ENCODE data around the gene KCMF1. TPM values are rescaled to one million over a fixed set of nuclear protein-coding genes. Genes with fewer than 3 reads are reported as not detected.

KCMF1 gene
- total RNA-seq, 1 donor: 80.3 TPM

DNA sequence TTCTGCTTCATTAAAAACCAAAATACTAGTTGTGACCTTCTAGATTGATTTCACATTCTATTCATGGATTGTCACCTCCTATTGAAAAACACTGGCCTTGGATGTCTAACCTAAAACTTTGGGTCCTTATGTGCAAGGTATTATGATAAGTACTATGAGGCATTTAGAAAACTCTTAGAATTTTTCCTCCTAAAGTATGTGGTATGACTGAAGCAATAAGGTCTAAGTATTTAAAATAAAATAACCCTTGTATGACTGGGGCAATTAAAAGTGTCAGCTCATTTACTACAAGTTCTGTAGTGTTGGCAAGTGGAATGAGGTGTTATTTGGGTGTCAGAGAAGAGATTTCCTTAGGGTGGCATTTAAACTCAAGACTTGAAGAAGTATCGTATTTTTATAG is 15.1 kb downstream of the KCMF1 start:
- DNase-seq (ENCODE audit: low read depth): no peak
- no peak overlapping the region for H3K4me3 ChIP-seq (ENCODE audit: low read depth, low read length)
- TF ChIP-seq, protein P1, sequence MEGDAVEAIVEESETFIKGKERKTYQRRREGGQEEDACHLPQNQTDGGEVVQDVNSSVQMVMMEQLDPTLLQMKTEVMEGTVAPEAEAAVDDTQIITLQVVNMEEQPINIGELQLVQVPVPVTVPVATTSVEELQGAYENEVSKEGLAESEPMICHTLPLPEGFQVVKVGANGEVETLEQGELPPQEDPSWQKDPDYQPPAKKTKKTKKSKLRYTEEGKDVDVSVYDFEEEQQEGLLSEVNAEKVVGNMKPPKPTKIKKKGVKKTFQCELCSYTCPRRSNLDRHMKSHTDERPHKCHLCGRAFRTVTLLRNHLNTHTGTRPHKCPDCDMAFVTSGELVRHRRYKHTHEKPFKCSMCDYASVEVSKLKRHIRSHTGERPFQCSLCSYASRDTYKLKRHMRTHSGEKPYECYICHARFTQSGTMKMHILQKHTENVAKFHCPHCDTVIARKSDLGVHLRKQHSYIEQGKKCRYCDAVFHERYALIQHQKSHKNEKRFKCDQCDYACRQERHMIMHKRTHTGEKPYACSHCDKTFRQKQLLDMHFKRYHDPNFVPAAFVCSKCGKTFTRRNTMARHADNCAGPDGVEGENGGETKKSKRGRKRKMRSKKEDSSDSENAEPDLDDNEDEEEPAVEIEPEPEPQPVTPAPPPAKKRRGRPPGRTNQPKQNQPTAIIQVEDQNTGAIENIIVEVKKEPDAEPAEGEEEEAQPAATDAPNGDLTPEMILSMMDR (IDR thresholded peaks at IDR 0.05; ENCODE audit: insufficient read depth, low read depth, low read length): no peak

DNA sequence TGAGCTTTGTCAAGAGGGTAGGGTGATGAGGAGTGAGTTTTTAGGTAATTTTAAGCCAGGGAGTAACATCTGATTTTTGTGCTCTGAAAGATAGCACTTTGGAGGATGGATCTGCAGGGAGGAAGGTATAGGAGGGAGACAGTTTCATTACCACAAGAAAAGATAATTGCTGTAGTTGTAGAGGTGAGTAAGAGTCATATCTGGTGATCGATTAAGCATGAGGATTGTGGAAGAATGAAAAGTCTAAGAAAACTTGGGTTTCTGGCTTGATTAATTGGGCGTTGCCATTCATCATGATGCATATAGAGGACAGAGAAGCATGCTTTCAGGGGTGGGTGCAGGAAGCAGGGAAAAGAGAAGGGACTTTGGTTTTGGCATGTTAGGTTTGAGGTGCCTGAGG is 18.5 kb downstream of the KCMF1 start:
- TF ChIP-seq, protein P1 (IDR thresholded peaks at IDR 0.05; ENCODE audit: insufficient read depth, low read depth, low read length): no peak
- DNase-seq (ENCODE audit: low read depth): no peak
- H3K4me3 ChIP-seq (ENCODE audit: low read depth, low read length): no peak overlapping the region

DNA sequence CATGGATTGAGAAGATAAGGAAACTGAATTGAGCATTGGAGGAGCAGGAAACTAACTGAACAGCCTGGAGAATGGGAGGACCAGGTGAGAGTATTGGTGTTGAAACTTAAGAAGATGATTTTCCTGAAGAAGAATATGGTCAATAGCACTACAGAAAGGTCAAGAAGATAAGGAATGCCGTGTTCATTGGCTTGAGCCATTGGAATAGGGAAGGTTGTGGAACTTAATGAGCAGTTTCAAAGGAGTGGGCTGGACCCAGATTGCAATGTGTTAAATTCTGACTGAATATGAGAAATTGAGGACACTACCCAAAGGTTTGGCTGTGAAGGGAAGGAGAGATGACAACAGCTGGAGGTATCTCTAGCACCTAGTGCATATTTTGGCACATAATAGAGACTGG is 19.0 kb downstream of the KCMF1 start:
- TF ChIP-seq, protein P1 (IDR thresholded peaks at IDR 0.05; ENCODE audit: insufficient read depth, low read depth, low read length): no peak
- H3K4me3 ChIP-seq (ENCODE audit: low read depth, low read length): no peak overlapping the region
- DNase-seq (ENCODE audit: low read depth): no peak

DNA sequence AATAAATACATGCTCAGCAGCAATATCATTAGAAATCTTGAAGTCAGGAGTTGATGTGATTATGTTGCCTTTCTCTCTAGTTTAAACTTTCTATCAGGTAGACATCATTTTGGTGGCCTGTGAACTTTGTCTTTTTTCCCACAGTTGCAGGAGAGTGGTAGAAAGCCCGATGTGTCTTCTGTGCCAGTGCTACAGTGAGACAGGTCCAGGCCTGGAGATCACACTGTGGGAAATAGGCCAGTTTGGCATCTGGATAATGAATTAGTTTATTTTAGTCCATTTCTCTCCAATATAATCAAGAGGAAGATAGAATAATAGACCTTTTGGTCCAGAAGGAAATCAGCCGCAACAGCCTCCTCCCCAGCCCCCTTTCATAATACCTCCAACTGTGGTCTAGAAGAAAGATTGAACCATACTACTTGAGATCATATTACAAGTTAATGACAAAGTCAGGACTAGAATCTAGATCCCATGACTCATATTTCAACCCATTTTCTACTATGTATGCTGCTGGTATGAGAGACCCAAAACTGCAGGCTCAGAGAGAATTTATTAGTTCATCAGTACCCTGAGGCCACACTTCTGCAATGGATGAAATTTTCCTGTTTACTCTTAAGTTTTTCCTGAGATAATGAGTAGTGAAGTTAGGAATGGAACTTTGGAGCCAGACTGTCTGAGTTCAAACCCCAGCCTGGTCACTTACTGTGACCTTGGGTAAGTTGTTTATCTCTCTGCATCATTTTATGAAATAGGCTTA is 20.6 kb downstream of the KCMF1 start:
- H3K4me3 ChIP-seq (ENCODE audit: low read depth, low read length): no peak overlapping the region
- TF ChIP-seq, protein P1 (IDR thresholded peaks at IDR 0.05; ENCODE audit: insufficient read depth, low read depth, low read length): no peak
- DNase-seq (ENCODE audit: low read depth): peak; percentile 95

DNA sequence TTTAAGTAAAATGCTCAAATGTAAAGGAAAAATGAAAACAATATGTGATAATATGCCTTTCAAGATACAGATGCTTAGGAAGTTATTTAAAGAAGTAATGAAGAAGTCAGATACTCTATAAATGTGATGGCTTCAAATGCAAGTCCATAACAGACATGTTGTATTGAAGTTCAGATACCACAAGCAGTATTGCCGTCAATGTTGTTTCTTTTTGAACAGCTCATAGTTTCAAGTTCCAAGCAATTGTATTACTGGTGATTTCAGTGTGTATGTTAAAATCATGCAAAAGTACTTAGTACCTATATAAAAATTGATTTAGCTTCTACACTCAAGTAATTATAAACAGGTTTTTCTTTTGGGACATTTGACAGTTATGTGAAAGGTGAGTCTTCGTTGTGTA is 24.9 kb downstream of the KCMF1 start:
- H3K4me3 ChIP-seq (ENCODE audit: low read depth, low read length): no peak overlapping the region
- TF ChIP-seq, protein P1 (IDR thresholded peaks at IDR 0.05; ENCODE audit: insufficient read depth, low read depth, low read length): no peak
- no peak for DNase-seq (ENCODE audit: low read depth)

DNA sequence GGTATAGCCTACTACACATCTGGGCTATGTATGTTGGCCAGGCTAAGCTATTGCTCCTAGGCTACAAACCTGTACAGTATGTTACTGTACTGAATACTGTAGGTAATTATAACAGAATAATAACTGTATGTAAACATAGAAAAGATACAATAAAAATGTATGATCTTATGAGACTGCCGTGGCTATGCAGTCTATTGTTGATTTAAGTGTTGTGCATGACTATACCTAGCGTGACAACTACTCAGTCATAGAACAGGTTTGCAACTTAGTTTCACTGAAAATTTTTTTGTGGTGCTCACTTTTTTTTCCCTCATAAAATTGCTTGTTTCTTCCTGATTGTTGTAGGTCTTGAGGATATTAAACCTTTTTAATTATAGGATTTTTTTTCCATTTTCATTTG is 25.9 kb downstream of the KCMF1 start:
- no peak overlapping the region for H3K4me3 ChIP-seq (ENCODE audit: low read depth, low read length)
- DNase-seq (ENCODE audit: low read depth): no peak
- TF ChIP-seq, protein P1 (IDR thresholded peaks at IDR 0.05; ENCODE audit: insufficient read depth, low read depth, low read length): no peak

DNA sequence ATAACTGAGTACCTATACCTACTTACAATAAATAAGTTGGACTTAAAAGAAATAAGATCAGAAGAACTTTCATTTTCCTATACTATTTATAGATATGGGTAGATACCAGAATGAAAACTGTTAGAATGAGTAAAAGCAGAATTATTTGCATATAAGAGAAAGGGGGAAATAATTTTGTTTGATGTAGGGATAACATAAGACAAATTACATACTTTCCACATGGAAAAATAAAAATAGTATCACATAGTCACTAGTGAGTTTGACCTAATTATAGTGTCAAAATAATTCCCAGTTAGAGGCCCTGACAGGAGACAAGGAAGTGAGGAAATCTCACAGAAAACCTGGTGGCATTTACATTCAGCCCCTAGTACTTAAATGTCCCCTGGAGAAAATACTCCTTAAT is 28.6 kb downstream of the KCMF1 start:
- TF ChIP-seq, protein P1 (IDR thresholded peaks at IDR 0.05; ENCODE audit: insufficient read depth, low read depth, low read length): no peak
- DNase-seq (ENCODE audit: low read depth): no peak
- H3K4me3 ChIP-seq (ENCODE audit: low read depth, low read length): no peak overlapping the region

All from fibroblast of villous mesenchyme (primary cell).